HFF-Myc (cell line): ENCODE data around the gene UFC1.
A peak's percentile ranks its signal among the peaks of the same experiment; 100 is the strongest.

ENCODE experiments used
- DNase-seq: peaks from one replicate; pipeline ENCODE4 v3.0.0-alpha.2; 2011; ENCODE audit warnings: low read depth; ENCODE audit errors: extremely low read depth
- H3K4me3 ChIP-seq: replicated peaks from 2 replicates; pipeline ENCODE4 v1.5.1; 2011; ENCODE audit warnings: low read depth, mild to moderate bottlenecking, control low read depth, low read length
- CTCF ChIP-seq: IDR thresholded peaks from 2 replicates; pipeline ENCODE4 v1.5.1; 2012; ENCODE audit warnings: mild to moderate bottlenecking, low read depth, low read length, control low read depth; ENCODE audit errors: missing control alignments

The UFC1 gene

GRCh38 chr1:161158316-161159010, 4.7 kb downstream of the UFC1 start:
- no peak for DNase-seq
- H3K4me3 ChIP-seq = peak overlapping the region; percentile 85
- no peak for TF ChIP-seq CTCF

GRCh38 chr1:161159087-161159912, 5.5 kb downstream of the UFC1 start, which contains the start of gene USP21:
TSS of gene USP21 (plus strand) at chr1:161159500. CDS start at chr1:161160641, 1,141 bp downstream.
- H3K4me3 ChIP-seq = peak within 1 kb of the TSS; percentile 85
- DNase-seq = peak; percentile 63
- peak; percentile 18 for TF ChIP-seq CTCF

GRCh38 chr1:161159913-161160243, 6.1 kb downstream of the UFC1 start:
- no peak for DNase-seq
- TF ChIP-seq CTCF = no peak
- peak overlapping the region; percentile 85 for H3K4me3 ChIP-seq

GRCh38 chr1:161160671-161161145, 6.9 kb downstream of the UFC1 start:
- H3K4me3 ChIP-seq = no peak overlapping the region
- DNase-seq = no peak
- TF ChIP-seq CTCF = no peak

GRCh38 chr1:161161652-161162051, 7.9 kb downstream of the UFC1 start:
- no peak for TF ChIP-seq CTCF
- DNase-seq = no peak
- no peak overlapping the region for H3K4me3 ChIP-seq

GRCh38 chr1:161162052-161162451, 8.3 kb downstream of the UFC1 start:
- no peak overlapping the region for H3K4me3 ChIP-seq
- no peak for DNase-seq
- no peak for TF ChIP-seq CTCF
